Kasumi-1 (cell line): ENCODE data around the gene CCL16.
"Not testable (repeated sequence)": the region's sequence is repeated elsewhere in the genome, so short reads cannot be mapped to it uniquely, and the experiment has no call there.

ENCODE experiments used
- DNase-seq, 2 experiments: peaks; one replicate each; lab custom pipeline; 2025; lab: John Stamatoyannopoulos, UW

The CCL16 gene

DNA sequence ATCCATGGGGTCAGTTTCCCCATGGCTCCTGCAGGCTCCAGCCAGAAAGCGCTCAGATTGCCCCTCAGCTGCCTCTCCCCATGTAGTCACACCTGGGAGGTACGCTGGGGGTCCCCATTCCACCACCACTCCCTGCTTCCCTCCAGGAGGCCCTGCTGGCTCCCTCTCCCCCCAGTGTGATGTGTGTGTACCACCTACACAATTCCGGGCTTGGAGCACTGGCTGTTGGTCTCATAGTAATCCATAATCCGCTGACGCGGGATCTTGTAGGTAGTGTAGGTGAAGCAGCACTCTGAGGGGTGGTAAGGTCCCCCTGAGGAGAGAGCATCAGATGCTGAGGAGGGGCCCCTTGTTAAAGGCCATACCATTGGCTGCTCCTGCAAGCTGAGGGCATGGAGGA, 2.8 kb upstream of the CCL16 start:
- no peak for DNase-seq

DNA sequence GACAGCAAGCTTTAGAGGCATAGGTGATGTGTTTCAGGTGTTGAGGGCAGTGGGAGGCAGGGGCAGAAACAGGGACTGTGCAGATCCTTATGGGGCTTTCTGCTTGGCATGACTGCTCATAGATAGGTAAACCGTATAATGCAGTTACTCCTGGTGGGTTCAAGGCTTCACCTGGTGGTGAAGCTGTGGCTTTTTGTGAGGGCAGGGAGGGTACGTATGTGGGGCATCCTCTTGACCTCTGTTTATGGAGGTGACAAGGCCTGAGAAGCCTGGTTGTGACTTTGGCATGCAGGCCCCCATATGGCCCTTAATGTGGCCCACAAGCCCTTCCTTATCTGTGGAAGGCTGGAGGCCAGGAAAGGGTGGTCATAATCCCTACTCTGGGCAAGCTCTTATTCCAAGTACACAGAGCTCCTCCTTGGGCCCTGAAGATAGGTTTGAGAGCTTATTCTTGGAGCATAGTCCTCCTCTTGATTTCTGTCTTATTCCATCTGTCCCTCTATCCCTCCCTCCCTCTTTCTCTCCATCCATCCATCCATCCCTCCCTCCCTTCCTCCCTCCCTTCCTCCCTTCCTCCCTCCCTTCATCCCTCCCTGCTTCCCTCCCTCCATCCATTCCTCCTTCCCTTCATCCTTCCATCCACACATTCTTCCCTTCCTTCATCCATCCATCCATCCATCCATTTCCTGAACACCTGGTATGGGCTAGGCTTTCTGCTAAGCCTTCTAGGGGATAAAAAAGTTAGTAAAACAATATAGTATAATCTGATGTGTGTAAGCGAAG, 1.3 kb upstream of the CCL16 start:
- no peak for DNase-seq

DNA sequence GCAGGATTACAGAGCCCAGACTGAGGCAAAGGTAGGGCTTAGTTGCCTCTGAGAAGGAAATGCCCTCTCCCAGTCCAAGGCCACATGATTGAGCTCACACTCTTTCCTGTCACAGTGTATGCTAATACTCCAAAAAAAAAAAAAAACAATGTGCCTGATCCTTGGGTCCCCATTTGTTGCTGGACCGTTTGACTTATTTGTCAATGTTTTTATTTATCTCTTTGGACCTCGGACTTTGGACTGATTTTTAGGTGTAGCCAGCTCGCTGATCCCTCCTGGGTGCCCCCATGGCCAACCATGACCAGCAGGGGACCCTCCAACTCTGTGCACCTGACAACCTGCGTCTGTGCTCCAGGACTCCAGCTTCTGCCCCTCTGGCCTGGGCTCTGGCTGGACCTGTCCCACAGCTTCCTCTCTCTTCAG, 622 bp upstream of the CCL16 start:
- no peak for DNase-seq

DNA sequence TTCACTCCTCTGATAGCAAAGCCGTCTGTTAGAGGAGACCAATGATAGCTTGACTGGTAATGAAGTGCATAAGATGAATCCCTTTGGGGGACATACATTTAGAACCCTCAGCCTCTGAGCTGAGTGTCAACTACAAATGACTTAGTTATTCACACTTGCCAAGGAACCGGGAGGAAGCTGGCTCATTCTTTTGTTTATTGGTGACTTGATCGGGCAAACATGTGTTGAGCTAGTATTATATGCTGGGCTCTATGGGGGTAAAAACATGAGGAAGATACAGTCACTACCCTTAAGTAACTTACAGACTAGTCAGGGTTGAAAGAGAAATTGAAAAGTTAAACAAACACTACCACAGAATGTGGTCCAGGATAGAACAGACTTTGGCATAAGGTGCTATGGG, 3.0 kb downstream of the CCL16 start:
- no peak for DNase-seq

DNA sequence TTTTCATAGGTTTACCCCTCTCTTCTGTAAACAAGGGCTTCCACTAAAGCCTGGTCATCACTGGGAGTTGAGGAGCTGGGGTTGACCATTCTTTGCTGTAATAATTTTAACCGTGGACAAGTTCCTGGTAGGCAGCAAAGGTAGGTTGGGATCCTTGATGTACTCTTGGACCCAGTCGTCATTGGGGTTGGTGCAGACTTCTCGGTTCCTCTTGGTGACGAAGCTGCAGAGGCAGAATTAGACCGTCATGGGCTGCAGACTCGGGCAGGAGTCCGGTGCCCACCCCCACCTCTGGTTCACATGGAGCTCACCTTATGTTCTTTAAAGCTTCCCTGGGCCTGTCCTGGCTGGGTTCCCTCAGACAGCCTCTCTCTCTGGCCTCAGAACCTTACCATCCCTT, 3.8 kb downstream of the CCL16 start:
- DNase-seq, result no peak

DNA sequence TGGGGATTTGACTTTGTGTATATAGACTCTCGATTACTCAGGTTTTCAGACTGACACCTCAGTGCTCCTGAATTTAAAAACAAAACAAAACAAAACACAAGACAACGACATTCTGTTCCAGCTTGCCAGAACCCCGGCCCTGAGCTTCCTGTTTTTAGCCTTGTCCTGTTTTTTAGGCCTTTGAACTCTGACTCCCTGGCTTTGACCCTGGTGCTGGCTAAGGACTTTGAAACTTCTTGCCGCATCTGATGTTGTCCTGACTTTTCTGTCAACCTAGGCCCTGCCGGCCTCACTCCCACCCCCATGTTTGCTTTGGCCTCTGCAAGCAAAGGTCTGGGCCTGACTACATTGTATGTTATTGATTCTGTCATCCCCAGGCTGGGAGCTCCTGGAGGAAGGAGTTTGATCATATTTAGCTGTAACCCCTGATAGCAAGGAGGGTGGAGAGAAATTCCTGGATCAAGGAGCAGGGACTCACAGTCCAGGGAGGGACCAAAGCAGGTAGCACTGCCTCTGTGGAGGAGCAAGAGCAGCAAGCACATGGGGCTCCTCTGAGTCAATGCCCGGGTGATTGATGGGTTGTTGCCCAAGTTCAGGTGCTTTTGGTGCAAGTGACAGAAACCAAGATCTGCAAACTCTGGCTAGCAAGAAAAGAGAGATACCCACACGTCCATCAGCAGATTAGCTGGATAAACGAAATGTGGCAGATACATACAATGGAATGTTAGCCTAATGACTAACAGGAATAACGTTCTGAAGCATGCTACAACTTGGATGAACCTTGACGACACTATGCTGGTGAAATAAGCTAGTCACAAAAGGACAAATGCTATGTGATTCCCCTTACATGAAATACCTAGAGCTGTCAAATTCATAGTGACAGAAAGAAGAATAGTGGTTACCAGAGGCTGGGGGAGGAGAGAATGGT, 7.7 kb downstream of the CCL16 start:
- no peak for DNase-seq

DNA sequence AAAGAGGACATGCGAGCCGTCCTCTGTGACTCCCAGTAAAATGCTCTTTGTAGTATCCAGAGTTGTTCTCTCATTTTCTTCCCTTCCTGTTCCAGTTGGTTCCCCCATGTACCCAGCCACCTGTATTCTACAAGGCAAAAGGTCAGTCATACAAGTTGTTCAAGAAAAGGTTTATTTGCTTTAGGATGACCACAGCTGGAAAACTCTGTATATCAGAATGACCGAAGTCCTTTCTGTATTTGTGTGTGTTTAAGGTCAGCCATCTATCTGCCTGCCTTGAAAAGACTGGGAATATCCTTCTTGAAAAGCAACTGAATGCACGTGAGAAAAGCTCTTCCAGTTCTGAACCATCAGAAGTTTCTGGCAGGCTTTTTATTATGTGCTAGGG, 8.4 kb downstream of the CCL16 start:
- no peak for DNase-seq

DNA sequence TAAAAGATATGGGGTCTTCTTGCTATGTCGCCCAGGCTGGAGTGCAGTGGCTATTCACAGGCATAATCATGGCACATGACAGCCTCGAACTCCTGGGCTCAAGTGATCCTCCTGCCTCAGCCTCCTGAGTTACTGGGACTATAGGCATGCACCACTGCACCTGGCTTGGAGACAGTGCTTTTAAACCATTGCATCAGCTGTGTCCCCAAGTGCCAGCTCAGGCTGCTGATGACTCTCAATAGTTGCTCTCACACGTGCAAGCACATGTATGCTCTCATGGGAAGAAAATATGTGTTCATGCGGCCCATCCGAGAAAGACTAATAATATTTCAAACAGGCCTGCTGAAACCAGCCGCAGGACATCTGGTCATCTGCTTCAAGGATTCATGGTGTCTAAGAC, 8.8 kb downstream of the CCL16 start:
- no peak for DNase-seq

DNA sequence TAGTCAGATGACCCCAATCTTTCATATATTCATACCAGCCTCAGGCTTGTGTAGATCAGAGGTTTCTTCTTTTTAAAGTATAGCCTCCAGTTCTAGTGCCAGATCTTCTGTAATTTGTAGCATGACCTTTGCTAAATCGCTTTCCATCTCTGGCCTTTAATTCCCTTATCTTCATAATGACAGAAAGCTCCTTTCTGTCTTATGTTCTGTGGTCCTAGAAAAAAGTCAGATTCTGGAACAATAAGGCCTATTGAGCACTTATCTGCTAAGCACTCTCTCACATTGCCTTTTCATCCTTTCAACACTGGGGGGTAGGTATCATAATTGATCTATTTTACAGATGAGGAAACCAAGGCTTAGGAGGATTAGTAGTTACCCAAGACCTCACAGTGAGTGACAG, 9.2 kb downstream of the CCL16 start:
- no peak for DNase-seq

DNA sequence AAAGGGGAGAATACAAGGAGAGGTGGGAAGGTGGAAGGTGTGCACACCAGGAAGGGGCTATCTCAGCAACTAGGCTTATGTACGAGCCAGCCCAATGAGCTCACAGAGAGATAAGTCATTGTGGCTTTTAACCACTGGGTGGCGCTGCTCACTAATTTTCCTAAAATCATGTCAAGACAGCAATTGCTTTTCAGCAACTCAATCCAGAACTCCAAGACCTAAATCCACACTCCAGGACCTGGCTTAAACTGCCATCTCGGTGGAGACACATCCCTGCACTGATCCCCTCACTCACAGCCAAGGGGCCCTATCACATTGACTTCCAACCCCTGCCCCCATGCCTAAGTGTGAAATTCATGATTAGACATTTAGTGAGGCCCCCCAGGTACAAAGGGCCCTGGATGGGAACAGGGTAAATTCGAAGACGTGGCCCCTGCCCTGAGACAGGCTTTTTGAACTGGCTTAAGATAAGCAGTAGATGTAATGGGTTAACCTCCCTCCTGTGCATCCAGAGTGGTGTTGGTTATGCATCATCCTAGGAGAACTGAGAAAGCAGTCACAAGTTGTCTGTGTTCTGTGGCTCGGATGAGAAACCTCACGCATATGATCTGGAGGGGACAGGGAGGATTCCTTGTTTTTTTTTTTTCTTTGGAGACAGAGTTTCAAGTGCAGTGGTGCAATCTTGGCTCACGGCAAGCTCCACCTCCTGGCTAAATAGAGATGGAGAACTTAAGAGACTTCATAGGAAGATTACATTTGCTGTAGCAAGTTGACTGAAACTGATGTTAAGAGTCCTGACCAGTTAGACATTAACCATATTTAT, 11.5 kb downstream of the CCL16 start:
- peak; percentile 72 to 74 for DNase-seq

DNA sequence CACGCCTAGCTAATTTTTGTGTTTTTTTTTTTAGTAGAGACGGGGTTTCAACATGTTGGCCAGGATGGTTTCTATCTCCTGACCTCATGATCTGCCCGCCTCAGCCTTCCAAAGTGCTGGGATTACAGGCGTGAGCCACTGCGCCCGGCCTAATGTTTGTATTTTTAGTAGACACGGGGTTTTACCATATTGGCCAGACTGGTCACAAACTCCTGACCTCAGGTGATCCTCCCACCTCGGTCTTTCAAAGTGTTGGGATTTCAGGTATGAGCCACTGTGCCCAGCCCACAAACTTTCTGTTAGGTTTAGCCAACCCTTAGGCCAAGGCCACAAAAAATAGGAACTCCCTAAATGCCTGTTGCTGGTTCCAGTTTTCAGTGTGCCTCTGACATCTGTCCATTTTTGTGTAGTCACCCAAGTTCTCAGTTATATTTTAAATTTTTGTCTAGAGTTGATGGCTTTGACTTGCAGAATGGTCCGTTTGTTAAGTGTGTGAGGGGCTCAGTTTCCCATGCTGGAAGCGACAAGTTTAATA, 12.7 kb downstream of the CCL16 start:
- DNase-seq, result no peak

DNA sequence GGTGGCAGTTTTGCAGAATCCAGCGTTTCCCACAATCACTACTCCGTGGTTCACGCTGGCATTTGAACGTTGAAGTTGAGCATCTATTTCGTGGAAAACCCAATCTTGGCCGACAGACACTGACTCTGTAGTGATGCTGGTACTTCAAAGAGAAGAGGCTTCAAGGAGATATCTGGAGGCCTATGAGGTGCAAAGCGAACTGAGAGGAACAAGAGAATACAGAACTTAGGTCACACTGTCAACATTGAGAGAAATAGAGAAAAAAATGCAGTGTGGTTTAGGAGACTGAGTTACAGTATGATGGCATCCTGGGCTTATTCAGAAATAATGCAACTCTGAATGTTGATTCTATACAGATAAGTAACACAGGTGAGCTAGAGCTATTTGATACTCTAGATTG, 16.0 kb downstream of the CCL16 start:
- DNase-seq, result no peak

DNA sequence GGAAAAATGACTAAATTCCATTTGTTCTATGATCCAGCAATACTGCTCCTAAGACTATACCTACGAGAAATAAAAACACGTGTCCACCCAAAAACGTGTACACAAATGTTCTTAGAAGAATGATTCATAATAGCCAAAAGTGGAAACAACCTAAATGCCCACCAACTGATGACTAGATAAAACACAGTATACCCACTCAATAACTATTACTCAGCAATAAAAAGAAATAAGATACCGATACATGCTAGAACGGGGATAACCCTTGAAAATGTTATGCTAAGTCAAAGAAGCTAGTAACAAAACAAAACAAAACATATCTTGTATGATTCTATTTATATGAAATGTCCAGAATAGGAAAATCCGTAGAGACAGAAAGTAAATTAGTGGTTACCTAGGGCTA, 17.6 kb downstream of the CCL16 start:
- no peak for DNase-seq

DNA sequence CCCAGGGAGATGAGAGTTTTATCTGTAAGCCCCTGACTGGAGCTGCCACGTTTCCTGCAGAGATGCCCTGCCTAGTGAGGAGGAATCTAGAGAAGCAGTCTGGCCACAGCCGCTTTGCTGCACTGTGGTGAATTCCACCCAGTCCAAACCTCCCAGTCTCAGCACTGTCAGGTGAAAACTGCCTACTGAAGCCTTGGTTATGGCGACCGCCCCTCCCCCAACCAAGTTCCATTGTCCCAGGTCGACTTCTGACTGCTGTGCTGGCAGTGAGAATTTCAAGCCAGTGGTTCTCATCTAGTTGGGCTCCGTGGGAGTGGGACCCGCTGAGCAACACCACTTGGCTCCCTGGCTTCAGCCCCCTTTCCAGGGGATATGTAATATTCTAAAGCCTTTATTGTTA, 27.6 kb downstream of the CCL16 start:
- DNase-seq, result no peak

DNA sequence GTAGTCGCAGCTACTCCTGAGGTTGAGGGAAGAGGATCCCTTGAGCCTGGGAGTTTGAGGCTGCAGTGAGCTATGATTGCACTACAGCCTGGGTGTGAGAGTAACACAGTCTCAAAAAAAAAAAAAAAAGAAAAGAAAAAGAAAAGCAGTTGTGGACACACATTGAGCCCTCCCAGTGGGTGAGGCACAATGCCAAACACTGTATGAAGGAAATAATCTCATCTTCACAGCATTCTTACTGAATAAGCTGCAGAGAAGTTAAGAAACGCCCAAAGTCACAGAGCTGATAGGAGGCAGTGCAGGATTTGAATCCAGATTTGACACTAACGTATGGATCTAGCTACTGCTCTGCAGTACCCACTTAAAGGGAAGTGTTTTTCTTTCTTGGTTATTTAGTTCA, 31.9 kb downstream of the CCL16 start:
- DNase-seq, result no peak

DNA sequence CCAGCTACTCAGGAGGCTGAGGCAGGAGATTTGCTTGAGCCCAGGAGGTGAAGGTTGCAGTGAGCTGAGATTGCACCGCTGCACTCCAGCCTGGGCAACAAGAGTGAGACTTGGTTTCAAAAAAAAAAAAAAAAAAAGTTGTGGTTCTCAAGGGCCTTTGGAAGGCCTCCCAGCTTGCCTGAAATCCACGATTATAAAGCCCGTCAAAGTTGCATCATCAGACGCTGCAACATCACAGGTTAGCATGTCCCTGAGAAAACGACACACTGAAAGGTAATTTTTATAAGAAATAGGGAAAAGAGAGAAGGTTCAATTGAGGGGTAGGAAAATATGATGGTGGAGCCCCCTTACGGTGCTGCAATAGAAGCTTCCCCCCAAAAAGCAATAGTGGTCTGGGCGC, 33.2 kb downstream of the CCL16 start:
- DNase-seq, result no peak

DNA sequence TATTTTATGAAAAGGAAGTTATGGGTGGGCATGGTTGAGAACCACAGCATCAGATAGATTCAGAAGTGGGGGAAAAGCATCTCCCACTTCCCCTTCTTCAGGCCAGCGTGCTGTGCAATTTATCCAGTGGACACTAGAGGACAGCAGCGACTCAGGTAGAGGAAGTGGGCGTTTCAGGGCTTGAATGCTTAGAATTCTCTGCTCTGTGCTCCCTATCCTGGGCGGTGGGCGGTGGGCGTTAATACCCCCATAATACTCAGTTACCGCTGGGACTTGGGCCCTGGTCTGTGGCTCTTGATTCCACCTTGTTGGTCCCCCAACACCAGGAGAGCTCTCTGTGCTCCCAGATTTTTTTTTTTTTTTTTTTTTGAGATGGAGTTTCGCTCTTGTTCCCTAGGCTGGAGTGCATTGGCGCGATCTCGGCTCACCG, 34.1 kb downstream of the CCL16 start:
- DNase-seq, result peak; percentile 77 to 78

DNA sequence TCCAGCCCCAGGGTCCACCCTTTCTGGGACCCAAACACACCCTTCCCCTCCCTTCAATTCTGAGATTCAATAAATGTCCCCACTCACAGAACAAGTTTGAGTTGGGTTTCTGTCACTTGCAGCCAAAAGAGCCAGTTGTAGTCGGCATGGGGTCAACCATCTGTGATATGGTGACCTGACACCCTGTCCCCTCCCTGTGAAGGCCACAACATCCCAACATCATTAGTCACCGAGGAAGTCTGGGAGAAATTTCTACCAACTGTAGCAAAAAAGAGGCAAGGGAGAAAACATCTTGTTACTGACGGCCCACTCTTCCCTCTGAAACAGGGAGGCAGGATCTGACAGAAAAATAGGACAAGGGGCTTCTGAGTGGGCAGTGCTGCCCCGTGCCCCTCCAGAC, 37.1 kb downstream of the CCL16 start:
- DNase-seq, result no peak

DNA sequence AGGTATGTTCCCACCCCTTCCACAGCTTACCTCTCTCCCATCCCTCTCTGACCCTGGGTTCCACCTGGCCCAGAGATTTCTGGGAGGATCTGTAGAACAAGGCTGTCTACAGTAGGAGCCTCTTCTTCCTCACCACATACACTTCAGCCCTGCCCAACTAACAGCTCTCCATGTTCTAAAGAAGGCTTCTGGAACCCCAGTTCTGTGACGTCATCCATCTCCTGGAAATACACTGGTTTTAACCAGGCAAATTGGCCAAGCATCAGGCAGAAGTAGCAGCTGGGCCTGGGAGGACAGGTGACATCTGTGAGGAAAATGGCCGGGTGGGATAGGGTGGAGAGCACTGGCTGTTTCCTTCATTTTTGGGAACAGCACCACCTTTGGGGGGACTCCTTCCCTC, 37.8 kb downstream of the CCL16 start, which contains the start of gene LYZL6:
LYZL6 (minus strand) TSS at position 177 of the 400 bp plus-strand sequence. CDS start 4,357 bp downstream, outside the sequence.
- no peak for DNase-seq

DNA sequence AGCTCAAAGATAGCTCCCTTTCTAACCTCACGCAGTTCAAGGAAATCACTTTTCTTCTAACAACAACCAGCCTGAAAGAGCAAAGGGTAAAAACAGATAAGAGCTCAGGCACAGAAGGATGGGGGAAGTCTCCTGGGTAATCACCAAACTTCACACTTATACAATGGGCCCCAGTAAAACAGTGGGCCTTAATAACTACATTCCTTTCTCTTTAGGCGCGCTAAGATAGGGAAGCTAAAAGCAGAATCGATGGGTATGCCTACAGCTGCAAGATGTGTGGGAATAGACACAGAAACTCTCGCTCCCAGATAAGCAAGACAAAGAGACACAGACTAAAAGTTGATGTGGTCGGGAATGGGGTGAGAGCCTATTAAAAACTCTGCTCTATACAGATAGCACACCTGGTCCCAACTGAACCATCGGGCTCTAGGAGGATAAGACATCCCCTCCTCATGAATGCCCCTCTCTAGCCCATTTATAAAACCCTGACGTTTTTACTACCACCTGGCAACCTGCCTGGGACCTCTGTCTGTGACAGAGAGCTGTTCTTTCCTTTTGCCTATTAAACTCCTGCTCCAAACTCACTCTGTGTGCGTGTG, 38.6 kb downstream of the CCL16 start:
- DNase-seq, result no peak

DNA sequence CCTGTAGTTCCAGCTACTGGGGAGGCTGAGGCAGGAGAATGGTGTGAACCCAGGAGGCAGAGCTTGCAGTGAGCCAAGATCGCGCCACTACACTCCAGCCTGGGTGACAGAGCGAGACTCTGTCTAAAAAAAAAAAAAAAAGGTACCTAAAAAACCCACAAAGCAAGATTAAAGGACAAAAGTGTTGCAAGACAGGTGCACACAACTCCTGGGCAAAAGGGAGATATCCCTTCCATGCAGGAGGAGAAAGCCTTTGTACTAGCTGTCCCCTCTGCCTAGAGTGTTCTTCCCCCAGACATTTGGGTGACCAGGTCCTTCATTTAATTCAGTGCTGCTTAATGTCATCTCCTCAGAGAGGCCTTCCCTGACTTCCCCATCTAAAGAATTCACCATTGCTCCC, 42.8 kb downstream of the CCL16 start:
- DNase-seq, result not testable (repeated sequence)

DNA sequence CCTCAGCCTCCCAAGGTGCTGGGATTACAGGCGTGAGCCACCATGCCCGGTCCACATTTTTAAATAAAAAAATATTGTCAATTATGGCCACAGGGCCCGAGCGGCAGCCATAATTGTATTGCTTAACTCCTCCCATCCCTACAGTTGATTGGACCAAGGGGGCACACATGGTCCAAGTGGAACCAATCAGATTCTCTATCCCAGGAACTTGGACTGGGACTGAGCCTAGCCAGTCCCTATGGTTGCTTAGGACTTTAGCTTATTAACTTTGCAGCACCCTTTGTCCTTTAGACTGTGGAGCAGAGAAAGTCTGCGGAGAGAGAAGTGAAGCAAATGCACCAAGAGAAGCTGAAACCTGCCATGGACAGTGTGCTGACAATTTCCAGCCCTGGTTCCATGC, 45.2 kb downstream of the CCL16 start:
- no peak for DNase-seq
